ENCODE data around the gene ANKRD23.

Gene ANKRD23

DNA sequence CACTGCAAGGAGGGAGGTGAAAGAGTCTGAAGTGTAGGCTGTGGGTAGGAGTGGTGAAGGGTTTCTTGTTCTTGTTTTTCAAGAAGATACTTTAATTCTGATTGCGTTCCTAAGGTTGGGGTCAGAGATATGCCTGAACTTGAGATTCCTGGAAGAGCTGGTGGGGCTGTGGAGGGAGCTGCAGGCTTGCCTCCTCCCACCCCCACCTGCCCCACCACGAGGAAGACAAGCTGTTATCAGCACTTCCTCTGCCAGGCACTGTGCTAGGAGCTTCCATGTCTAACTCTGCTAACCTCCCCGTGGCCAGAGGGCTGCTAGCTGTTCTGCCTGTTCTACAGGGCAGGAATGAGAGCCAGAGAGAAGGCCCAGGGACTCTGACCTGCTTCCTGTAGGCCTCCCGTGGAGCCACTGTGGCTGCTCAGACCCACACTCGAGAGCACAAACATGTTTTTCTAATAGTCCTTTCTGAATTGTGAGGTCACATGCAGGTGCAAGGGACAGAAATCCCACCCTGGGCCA, 13.7 kb downstream of the ANKRD23 start:
- no peak for TF ChIP-seq ZFX (IDR thresholded peaks at IDR 0.05)
- TF ChIP-seq, protein P1, sequence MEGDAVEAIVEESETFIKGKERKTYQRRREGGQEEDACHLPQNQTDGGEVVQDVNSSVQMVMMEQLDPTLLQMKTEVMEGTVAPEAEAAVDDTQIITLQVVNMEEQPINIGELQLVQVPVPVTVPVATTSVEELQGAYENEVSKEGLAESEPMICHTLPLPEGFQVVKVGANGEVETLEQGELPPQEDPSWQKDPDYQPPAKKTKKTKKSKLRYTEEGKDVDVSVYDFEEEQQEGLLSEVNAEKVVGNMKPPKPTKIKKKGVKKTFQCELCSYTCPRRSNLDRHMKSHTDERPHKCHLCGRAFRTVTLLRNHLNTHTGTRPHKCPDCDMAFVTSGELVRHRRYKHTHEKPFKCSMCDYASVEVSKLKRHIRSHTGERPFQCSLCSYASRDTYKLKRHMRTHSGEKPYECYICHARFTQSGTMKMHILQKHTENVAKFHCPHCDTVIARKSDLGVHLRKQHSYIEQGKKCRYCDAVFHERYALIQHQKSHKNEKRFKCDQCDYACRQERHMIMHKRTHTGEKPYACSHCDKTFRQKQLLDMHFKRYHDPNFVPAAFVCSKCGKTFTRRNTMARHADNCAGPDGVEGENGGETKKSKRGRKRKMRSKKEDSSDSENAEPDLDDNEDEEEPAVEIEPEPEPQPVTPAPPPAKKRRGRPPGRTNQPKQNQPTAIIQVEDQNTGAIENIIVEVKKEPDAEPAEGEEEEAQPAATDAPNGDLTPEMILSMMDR (conservative IDR thresholded peaks at IDR 0.05), result no peak
- H3K27ac ChIP-seq, result no peak overlapping the region

DNA sequence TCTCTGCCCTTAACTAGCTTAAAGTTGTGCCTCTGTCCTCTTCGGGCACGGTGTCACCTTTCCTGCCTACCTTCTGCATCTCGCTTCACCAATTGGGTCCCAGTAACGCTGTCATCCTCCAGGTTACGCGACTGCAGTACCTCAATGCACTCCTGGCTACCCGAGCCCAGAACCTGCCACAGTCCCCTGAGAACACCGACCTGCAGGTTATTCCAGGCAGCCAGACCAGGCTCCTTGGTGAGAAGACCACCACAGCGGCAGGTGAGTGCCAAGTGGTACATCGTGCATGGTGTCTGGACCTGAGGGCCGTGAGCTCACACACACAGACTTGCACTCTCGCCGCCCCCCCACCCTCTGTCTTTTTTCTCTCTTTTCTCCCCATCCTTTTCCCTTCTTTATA, 14.9 kb downstream of the ANKRD23 start:
- no peak for TF ChIP-seq ZFX (IDR thresholded peaks at IDR 0.05)
- TF ChIP-seq, protein P1 (conservative IDR thresholded peaks at IDR 0.05), result no peak
- H3K27ac ChIP-seq, result no peak overlapping the region

DNA sequence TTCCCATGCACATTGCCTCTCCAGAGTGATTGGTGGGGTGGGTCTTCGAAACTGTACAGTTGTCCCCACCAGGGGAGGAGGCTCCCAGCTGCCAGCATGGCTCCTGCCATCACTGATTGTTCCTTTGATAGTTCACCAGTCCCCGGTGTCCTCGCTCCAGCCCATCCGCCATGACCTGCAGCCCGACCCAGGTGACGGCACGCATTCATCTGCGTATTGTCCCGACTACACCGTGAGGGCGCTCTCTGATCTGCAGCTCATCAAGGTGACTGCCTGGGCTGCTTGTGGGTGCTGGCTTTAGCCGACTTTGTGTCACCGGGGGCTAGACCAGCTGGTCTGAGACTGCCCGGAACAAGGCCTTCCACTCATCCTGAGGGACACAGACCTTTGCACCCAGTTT, 15.4 kb downstream of the ANKRD23 start:
- no peak for TF ChIP-seq ZFX (IDR thresholded peaks at IDR 0.05)
- TF ChIP-seq, protein P1 (conservative IDR thresholded peaks at IDR 0.05), result no peak
- no peak overlapping the region for H3K27ac ChIP-seq

DNA sequence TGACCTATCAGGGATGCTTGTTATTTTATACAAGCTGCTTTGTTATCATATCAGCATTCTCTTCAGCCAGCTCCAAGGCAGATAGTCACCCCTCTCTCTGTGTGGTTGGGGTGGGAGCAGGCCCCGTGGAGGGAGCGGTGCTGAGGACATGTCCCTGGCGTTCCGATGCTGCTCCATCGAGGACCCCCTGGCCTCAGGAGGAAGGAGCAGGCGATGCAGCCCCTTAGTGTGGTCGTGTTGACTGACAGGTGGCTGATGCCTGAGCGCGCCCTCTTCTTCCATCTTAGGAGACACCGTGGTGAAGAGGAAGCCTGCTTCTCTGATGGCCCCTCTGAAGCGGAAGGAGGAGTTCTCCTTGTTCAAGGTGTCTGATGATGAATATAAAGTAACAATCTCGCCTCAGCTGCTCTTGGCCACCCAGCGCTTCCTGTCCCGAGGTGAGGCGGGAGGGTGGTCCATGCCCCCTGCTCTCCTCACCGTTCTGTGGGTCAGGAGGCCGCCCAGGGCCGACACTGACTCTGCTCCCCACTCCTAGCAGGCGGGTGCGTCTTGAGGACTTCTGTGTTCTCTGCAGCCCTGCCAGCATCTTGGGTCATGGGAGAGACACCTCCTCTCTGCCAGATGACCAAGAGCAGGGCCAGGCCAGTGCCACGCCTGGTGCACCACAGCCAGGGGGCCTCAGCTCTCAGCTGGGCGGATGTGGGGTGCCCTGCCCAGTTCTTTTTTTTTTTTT, 17.1 kb downstream of the ANKRD23 start:
- no peak overlapping the region for H3K27ac ChIP-seq
- TF ChIP-seq ZFX (IDR thresholded peaks at IDR 0.05), result no peak
- TF ChIP-seq, protein P1 (conservative IDR thresholded peaks at IDR 0.05), result no peak

DNA sequence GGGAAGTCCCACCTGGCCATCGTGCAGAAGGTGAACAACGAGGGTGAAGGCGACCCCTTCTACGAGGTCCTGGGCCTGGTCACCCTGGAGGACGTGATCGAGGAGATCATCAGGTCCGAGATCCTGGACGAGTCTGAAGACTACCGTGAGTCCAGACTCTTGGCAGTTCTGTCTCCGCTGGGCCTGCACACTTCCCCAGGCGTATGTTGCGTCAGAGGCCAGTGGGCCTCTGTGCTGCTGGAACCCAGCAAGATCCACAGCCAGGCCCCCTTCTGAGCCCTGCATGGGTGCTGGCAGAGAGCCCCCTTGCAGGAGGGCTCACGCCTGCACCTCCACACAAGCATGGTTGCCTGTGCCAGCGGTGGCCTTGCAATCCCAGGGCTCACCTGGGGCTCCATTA, 18.8 kb downstream of the ANKRD23 start:
- TF ChIP-seq ZFX (IDR thresholded peaks at IDR 0.05), result no peak
- TF ChIP-seq, protein P1 (conservative IDR thresholded peaks at IDR 0.05), result no peak
- H3K27ac ChIP-seq, result no peak overlapping the region

DNA sequence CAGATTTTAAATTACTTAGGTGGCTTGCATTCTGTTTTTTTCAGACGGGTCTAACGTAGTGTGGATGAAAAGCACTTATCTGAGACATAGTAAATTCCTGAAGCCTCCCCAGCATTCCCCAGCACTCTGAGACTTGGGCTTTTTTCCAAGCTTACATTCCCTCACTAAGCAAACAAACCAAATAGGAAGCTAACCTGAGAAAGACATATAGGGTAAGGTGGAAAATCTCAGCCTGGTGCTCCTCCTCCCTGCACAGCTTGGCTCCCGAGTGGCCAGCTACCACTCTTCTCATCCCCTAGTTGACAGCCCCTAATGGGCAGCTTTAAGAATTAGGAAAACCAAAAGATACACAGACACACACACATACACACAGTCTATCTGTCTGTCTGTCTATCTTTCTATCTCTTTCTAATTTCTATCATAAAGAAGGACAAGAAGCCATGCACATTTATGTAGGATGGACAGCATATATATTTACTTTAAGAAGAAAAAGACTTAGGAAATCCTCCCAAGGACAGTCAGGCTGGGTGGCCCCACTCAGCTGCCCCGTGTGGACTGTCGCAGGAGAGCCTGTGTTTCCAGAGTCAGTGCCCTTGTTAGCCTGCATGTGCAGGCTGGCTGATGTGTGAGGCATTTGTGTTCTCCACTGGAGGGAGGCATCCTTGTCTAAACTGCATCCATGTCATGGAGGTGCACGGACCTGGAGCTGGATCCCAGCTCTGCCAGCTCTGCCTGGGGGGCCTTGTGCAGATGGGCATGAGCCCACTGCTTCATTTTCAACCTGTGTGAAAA, 19.5 kb downstream of the ANKRD23 start:
- H3K27ac ChIP-seq, result no peak overlapping the region
- TF ChIP-seq, protein P1 (conservative IDR thresholded peaks at IDR 0.05), result no peak
- no peak for TF ChIP-seq ZFX (IDR thresholded peaks at IDR 0.05)

DNA sequence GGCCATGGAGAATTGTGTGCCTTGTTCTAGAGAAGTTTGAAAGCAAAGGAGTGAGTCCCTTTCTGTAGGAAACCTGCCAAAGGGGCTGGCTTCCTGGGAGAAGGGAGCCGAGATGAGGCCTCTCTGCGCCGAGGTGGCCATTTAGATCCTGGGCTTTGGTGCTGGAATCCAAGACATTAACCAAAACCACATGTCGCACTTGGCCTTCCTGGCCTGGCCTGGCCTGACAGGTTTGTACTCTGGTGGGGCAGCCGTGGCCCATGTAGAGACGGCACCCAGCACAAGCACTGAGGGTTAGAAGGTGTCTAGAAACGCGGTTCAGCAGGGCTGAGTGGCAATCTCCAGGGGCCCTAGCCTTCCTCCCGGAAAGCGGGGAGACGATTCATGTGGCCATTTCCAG, 20.6 kb downstream of the ANKRD23 start:
- TF ChIP-seq, protein P1 (conservative IDR thresholded peaks at IDR 0.05), result no peak
- no peak for TF ChIP-seq ZFX (IDR thresholded peaks at IDR 0.05)
- no peak overlapping the region for H3K27ac ChIP-seq
